GM21528 (cell line): ENCODE data around the gene ACAD10.
"Not testable (repeated sequence)": the region's sequence is repeated elsewhere in the genome, so short reads cannot be mapped to it uniquely, and the experiment has no call there.

Experiments used
- ATAC-seq: cut with Tn5 transposase; IDR thresholded peaks from one replicate; pipeline ENCODE4 v1.9.1; 2021; ENCODE audit warnings: mild to moderate bottlenecking, moderate library complexity; ENCODE audit not compliant: unreplicated experiment, low FRiP score

The ACAD10 gene

GRCh38 chr12:111686574-111687105 lies 787 bp downstream of the ACAD10 start:
- ATAC-seq = no peak

DNA sequence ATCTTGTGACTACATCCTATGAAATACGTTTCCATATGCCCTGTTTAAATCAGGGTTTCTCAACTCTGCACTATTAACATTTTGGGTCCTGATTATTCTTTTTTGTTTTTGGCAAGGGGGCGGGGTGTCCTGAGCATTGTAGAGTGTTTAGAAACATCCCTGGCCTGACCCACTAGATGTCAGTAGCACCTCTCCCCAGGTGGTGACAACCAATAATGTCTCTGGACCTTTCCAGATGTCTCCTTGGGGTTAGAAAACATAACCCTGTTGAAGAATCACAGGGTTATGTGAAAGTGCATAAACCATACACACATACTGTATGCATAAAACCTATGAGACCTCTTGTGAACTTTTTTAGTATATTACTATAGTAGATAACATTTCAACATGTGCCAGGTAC lies 1.4 kb downstream of the ACAD10 start:
- ATAC-seq = no peak

DNA sequence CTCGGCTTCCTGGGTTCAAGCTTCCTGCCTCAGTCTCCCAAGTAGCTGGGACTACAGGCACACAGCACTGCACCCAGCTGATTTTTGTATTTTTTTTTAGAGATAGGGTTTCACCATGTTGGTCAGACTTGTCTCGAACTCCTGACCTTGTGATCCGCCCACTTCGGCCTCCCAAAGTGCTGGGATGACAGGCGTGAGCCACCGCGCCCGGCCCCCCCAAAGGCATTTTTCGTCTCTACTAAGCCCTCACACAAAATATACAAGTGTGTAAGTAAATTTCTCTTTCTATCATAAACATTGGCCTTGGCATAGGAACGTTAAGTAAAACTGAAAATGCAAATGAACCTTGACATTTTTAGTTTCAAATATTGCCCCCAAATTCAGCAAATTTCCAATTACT lies 2.1 kb downstream of the ACAD10 start:
- no peak for ATAC-seq

DNA sequence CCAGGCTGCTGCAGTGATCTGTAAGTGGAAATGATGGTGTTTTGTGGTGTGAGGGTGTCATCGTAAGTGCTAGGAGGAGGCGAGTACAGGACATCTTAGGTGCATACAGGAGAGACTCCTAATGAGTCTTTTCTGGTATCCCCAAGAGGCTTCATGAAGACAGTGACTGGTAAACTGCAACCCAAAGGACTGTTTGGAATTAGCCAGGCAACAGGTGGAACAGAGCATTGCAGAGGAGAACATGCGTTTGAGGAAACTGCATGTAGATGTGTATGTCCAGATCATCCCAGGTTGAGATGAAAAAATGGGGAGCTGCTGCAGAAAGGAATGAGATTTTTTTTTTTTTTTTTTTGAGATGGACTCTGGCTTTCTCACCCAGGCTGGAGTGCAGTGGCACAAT lies 5.4 kb downstream of the ACAD10 start:
- no peak for ATAC-seq

DNA sequence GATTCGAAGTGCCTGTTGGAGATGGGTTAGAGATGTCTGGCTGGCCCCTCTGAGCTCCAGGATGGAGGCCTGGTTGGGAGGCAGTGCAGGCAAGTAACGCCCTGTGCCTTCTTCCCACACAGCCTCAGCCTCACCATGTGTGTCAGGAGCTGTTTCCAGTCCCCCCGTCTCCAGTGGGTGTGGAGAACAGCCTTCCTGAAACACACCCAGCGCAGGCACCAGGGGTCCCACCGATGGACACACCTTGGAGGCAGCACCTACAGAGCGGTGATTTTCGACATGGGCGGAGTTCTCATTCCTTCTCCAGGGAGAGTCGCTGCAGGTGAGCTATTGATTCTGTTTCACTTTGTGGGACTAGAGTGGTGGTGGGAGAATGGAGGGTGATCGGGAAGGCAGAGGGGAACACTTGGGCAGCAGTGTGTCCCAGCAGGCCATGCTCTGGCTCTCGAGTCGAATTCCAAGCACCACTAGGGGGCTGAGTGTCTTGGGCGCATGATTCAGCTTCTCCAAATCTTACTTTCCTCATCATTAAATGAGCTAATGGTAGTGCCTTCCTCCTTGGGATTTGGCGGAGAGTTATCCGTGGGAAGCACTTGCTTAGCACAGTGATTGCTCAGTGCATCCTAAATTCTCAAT lies 6.8 kb downstream of the ACAD10 start:
- no peak for ATAC-seq

DNA sequence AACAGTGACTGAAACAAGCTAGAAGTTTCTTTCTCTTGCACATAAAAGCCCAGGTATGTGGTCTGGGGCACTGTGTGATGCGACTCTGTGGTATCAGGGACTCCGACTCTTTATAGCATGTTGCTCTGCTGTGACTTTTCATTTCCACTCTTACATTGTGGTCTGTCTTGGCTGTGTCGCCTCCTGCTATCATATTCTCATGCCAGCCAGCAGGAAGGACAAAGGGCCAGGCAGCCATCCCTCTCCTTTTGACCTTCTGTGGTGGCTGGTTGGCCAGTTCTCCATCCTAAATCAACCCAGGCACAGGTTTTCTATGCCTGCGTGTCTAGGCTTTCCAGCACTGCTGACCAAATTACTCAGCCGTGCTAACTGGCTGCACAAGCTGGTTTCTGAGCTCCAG lies 8.0 kb downstream of the ACAD10 start:
- no peak for ATAC-seq

- ATAC-seq = no peak
Observed at GRCh38 chr12:111699962-111700361, 14.1 kb downstream of the ACAD10 start.

DNA sequence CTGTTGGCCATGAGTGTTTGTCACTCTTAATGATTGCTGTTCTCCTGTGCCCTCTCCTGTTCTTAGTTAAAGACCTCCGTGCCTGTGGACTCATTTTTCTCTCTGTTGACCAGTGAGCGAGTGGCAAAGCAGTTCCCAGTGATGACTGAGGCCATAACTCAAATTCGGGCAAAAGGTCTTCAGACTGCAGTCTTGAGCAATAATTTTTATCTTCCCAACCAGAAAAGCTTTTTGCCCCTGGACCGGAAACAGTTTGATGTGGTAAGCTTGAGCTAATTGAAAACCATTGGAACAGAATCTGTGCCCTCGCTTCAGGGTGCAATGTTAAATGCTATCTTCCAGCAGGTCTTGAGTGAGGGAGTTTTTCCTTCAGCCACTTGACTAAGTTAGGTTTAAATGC lies 19.8 kb downstream of the ACAD10 start:
- ATAC-seq = no peak

GRCh38 chr12:111706145-111706544 lies 20.3 kb downstream of the ACAD10 start:
- no peak for ATAC-seq

- ATAC-seq = no peak
Observed at GRCh38 chr12:111715279-111715678, 29.4 kb downstream of the ACAD10 start.

GRCh38 chr12:111719316-111719715 lies 33.5 kb downstream of the ACAD10 start:
- not testable (repeated sequence) for ATAC-seq

DNA sequence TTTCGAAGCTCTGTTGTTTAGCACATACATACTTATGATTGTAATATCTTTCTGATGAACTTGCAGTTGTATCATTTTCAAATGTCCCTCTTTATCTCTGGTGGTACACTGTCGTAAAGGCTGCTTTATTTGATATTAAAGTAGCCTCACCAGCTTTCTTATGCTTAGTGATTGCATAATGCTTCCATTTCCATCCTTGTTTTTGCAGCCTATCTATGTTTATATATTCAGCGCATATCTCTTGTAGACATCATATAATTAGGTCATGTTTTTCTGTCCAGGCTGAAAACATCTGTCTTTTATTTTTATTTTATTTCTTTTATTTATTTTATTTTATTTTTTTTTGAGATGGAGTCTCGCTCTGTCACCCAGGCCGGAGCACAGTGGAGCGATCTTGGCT lies 34.6 kb downstream of the ACAD10 start:
- ATAC-seq = no peak

GRCh38 chr12:111723646-111724360 lies 38.0 kb downstream of the ACAD10 start:
- ATAC-seq = not testable (repeated sequence)

DNA sequence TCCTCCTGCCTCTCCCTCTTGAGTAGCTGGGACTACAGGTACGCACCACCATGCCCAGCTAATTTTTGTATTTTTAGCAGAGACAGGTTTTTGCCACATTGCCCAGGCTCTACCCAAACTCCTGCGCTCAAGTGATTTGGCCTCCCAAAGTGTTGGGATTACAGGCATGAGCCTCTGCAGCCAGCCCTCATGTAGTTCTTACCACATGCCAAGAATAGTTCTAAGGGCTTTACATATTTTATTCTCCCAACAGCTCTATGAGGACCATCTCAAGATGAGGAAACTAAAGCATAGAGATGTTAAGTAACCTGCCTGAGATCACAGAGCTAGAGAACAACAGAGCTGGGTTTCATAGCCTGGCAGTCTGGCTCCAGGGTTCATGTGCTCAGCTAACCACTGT lies 42.9 kb downstream of the ACAD10 start:
- no peak for ATAC-seq

DNA sequence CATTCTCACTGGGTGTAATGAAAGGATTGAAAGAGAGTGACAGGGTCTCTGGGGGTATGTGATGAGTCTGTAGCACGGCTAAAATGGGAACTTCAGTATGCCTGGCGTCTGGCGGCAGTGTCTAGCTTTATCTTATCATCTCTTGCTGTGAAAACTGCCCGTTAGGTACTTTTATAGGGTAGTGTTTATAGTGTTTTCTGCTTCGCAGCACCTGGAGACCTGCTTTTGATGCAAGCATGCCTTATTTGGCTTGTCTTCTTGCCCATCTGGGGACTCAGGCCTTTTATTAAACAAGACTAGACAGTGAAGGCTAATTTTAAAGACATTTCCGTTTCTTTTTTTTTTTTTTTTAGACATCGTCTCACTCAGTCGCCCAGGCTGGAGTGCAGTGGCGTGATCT lies 44.6 kb downstream of the ACAD10 start:
- no peak for ATAC-seq

DNA sequence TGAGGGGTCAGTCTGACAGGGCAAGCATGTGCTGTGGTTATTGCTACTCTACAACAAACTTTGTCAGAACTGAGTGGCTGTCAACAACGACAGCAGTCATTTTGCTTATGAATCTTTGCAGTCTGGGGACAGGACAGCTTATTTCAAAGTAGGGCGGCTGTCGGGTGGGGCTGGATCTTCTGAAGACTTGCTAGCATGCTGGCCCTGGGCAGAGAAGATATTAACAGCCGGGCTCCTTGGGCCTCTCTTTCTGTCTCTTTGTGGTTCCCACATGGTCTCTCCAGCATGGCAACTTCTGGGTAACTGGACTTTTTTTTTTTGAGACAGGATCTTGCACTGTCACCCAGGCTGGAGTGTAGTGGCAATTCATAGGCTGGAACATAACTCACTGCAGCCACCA lies 46.9 kb downstream of the ACAD10 start:
- ATAC-seq = no peak

DNA sequence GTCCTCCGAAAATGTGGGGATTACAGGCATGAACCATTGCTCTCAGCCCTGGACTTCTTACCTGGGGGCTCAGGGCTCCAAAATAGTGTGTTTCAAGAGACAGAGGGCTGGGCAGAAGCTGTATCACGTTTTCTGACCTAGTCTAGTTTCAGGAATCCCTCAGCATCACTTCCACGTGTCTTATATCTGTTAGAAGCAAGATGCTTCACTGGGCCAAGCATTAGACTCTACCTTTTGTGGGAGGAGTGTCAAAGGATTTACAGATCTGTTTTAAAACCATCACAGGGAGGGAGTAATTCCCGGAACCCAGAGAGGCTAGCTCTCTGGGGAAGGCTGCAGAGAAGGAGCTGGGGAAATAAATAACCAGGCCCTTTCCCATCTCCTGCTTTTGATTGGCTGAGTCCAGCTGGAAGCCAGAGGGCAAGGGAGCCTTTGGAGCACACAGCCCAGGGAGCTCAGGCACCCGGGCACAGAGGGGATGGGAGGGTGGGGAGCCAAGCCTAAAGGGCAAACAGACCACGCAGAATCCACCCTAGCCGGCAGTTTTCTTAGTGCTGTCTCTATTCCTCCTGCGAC lies 47.6 kb downstream of the ACAD10 start:
- no peak for ATAC-seq

DNA sequence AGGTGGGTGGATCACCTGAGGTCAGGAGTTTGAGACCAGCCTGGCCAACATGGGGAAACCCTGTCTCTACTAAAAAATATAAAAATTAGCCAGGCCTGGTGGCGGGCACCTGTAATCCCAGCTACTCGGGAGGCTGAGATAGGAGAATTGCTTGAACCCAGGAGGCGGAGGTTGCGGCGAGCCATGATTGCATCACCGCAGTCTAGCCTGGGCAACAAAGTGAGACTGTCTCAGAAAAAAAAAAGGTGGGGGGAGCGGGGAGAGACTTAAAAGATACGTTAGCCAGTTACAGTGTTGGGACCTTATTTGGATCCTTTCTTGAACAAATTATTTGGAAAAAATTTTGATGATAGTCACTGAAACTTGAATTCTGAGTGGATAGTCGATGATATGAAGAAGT lies 53.7 kb downstream of the ACAD10 start:
- not testable (repeated sequence) for ATAC-seq

GRCh38 chr12:111741235-111741812 lies 55.5 kb downstream of the ACAD10 start:
- no peak for ATAC-seq

GRCh38 chr12:111745211-111745610 lies 59.4 kb downstream of the ACAD10 start:
- ATAC-seq = no peak

DNA sequence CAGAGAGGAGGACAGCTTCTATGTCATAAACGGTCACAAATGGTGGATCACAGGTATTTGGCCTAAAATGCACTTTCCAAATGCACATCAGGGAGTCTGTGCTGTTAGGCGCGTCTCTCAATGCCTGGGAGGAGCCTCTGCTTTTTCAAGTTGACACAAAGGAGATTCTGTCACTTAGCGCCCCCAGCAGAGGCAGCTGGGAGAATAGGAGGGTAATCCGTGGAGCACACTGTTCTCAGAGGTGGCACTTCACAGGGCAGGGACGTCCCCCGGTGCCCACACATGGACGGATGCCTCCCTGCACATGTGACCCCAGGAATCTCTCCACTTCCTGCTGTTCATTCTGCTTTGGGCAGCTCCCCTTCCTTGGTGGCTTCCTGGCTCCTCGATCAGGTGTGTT lies 61.5 kb downstream of the ACAD10 start:
- ATAC-seq = no peak
